Measurements from ENCODE around the gene CCT7. TPM values are rescaled to one million over a fixed set of nuclear protein-coding genes. Genes with fewer than 3 reads are reported as not detected.
A peak's percentile ranks its signal among the peaks of the same experiment; 100 is the strongest.

The CCT7 gene
- total and polyA plus RNA-seq, 10 donors: 112 to 184 (median 150) TPM

- Histone ChIP-seq H3K4me1 (peaks cover 25 to 48% (median 41%) of the 10 kb centered on the region in 6 donors), H3K36me3 (peaks cover 0 to 43% (median 6%) of the 10 kb centered on the region in 6 donors), H3K4me3 (peak within 1 kb of the TSS; percentile 74 to 98 (median 90)), H3K9me3 (no peaks in the 10 kb centered on the region), H3K27me3 (replicated peaks in 1 of 7) (no peaks in the 10 kb centered on the region), H3K27ac (peak within 1 kb of the TSS; percentile 82 to 98 (median 94))
- TF ChIP-seq CTCF (IDR thresholded peaks at IDR 0.05 in 8 of 11, conservative IDR thresholded peaks at IDR 0.05 in 3 of 11) (peak in 2 of 11 experiments; percentile 20 to 29), POLR2A (IDR thresholded peaks at IDR 0.05) (peak in 1 of 3 donors; percentile 36), POLR2AphosphoS5 (IDR thresholded peaks at IDR 0.05) (peak; percentile 87 to 92 (median 88))
- intact Hi-C loops (cut with DNase I; ENCODE audit: low total_unique reads): no loop called here
- WGBS, 5 donors: 0% methylated on average over 3 to 67 of the region's 67 CpGs
- peak; percentile 98 for DNase-seq
These were observed 765 bp upstream of the CCT7 start, which contains the start of gene PRADC1 for GRCh38 chr2:73233154-73233931. TSS of gene PRADC1 (minus strand) at chr2:73233239. CDS start at chr2:73233160, 79 bp downstream.

- intact Hi-C loops (cut with DNase I; ENCODE audit: low total_unique reads): no loop called here
- no peaks in the 10 kb centered on the region for H3K9me3 ChIP-seq
- peak overlapping the region in 4 of 8 donors; percentile 91 to 96 (median 94) for H3K27ac ChIP-seq
- peak overlapping the region in 6 of 8 donors; percentile 74 to 98 (median 90) for H3K4me3 ChIP-seq
- peaks cover 31 to 69% (median 52%) of the 10 kb centered on the region in 6 donors for H3K4me1 ChIP-seq
- no peak for DNase-seq
- H3K36me3 ChIP-seq: peaks cover 0 to 47% (median 12%) of the 10 kb centered on the region in 6 donors
- WGBS, 5 donors: 53 to 62% (median 60%) methylated on average over 11 of the region's 11 CpGs
- no peaks in the 10 kb centered on the region for H3K27me3 ChIP-seq (replicated peaks in 1 of 7)
- TF ChIP-seq POLR2AphosphoS5 (IDR thresholded peaks at IDR 0.05) (no peak), CTCF (IDR thresholded peaks at IDR 0.05 in 8 of 11, conservative IDR thresholded peaks at IDR 0.05 in 3 of 11) (no peak), POLR2A (IDR thresholded peaks at IDR 0.05) (no peak)
These were observed 1.4 kb downstream of the CCT7 start for GRCh38 chr2:73235315-73236028.

GRCh38 chr2:73237168-73237567, 3.1 kb downstream of the CCT7 start:
- intact Hi-C loops (cut with DNase I; ENCODE audit: low total_unique reads): no loop called here
- Histone ChIP-seq H3K9me3 (no peaks in the 10 kb centered on the region), H3K4me3 (no peak overlapping the region), H3K27ac (no peak overlapping the region), H3K36me3 (peaks cover 0 to 64% (median 27%) of the 10 kb centered on the region in 6 donors), H3K27me3 (replicated peaks in 1 of 7) (no peaks in the 10 kb centered on the region), H3K4me1 (peaks cover 31 to 70% (median 51%) of the 10 kb centered on the region in 6 donors)
- no peak for DNase-seq
- 56 to 75% (median 62%) methylated on average over 1 of the region's 1 CpG for WGBS, 5 donors
- TF ChIP-seq POLR2AphosphoS5 (IDR thresholded peaks at IDR 0.05) (no peak), CTCF (IDR thresholded peaks at IDR 0.05 in 8 of 11, conservative IDR thresholded peaks at IDR 0.05 in 3 of 11) (no peak), POLR2A (IDR thresholded peaks at IDR 0.05) (no peak)
